ENCODE results near the gene CXXC1.

The CXXC1 gene

DNA sequence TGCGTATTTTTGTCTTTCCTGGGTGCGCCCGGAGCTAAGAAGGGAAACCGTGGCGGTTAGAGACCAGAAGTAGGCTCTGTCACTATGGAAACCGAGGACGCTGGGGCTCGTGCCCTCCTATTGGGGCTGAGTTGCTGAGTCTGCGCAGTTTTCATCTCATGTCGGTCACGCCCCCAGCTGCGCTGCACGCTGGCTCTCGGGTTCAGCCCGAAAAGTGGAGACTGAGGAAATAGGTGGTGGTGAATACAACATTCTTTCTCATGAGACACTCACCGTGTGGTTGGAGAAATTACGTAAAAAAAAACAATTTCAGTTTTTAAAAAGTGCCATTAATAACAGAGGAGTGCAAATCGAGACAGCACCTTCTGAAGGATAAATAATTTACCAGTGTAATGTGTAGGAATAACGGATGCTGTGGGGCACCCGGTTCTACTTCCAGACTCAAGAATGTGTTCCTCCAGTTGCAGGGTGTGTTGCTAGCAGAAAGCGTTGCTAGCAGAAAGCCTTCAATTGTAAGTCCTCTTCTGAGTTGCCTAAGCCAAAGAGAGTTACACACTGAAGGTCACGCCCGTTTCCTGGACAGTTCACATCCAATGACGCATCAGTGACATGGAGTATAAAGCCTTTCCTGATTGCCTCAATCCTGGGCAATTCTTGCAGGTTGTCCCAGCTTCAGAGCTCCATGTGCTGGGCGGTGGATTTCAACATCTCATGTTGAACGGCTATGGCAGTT lies 20.4 kb upstream of the CXXC1 start:
- H3K4me2 ChIP-seq = peak overlapping the region; percentile 89
- H3K27me3 ChIP-seq (ENCODE audit: insufficient read depth, low read depth) = no peaks in the 10 kb centered on the region
- TF ChIP-seq, protein P1, sequence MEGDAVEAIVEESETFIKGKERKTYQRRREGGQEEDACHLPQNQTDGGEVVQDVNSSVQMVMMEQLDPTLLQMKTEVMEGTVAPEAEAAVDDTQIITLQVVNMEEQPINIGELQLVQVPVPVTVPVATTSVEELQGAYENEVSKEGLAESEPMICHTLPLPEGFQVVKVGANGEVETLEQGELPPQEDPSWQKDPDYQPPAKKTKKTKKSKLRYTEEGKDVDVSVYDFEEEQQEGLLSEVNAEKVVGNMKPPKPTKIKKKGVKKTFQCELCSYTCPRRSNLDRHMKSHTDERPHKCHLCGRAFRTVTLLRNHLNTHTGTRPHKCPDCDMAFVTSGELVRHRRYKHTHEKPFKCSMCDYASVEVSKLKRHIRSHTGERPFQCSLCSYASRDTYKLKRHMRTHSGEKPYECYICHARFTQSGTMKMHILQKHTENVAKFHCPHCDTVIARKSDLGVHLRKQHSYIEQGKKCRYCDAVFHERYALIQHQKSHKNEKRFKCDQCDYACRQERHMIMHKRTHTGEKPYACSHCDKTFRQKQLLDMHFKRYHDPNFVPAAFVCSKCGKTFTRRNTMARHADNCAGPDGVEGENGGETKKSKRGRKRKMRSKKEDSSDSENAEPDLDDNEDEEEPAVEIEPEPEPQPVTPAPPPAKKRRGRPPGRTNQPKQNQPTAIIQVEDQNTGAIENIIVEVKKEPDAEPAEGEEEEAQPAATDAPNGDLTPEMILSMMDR (conservative IDR thresholded peaks at IDR 0.05; ENCODE audit: low read depth, low read length) = no peak
- H3K36me3 ChIP-seq (ENCODE audit: insufficient read depth) = no peaks in the 10 kb centered on the region
- H3K4me3 ChIP-seq (IDR thresholded peaks at IDR 0.05; ENCODE audit: insufficient read depth, low read depth, low read length) = peak overlapping the region; percentile 77
- no peak overlapping the region for H3K27ac ChIP-seq
- H4K20me1 ChIP-seq (ENCODE audit: insufficient read depth) = no peaks in the 10 kb centered on the region
- H3K4me1 ChIP-seq (ENCODE audit: low read depth, poor library complexity, severe bottlenecking) = peaks cover 16% of the 10 kb centered on the region
- peak overlapping the region; percentile 81 for H2AFZ ChIP-seq (ENCODE audit: low read depth)
- no peaks in the 10 kb centered on the region for H3K79me2 ChIP-seq (ENCODE audit: insufficient read depth, low read depth)
- peak overlapping the region; percentile 6; the same call in 1 of the 2 replicates for H3K9ac ChIP-seq

DNA sequence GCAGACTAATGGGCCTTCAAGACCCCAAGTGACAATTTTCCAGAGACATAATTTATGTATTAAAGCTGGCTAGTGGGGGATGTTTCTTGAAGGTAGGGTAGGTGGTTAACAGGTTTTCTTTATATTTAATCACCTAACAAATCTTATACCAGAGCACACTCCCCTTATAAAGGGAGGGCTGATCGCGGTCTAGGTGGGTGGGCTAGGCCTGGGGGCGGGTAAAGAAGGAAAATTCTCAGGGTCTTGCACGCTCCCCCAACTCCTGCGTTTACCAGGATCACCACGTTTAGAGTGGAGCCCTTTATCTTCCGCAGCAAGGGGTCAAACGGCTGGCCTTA lies 19.9 kb upstream of the CXXC1 start:
- Histone ChIP-seq H3K27me3 (ENCODE audit: insufficient read depth, low read depth) (no peaks in the 10 kb centered on the region), H3K36me3 (ENCODE audit: insufficient read depth) (no peaks in the 10 kb centered on the region), H3K9ac (peak overlapping the region; percentile 6; the same call in 1 of the 2 replicates), H2AFZ (ENCODE audit: low read depth) (peak overlapping the region; percentile 81), H3K27ac (no peak overlapping the region), H3K4me1 (ENCODE audit: low read depth, poor library complexity, severe bottlenecking) (peaks cover 16% of the 10 kb centered on the region), H3K4me3 (IDR thresholded peaks at IDR 0.05; ENCODE audit: insufficient read depth, low read depth, low read length) (peak overlapping the region; percentile 77), H3K4me2 (peak overlapping the region; percentile 89), H4K20me1 (ENCODE audit: insufficient read depth) (no peaks in the 10 kb centered on the region), H3K79me2 (ENCODE audit: insufficient read depth, low read depth) (no peaks in the 10 kb centered on the region)
- TF ChIP-seq, protein P1 (conservative IDR thresholded peaks at IDR 0.05; ENCODE audit: low read depth, low read length) = no peak

DNA sequence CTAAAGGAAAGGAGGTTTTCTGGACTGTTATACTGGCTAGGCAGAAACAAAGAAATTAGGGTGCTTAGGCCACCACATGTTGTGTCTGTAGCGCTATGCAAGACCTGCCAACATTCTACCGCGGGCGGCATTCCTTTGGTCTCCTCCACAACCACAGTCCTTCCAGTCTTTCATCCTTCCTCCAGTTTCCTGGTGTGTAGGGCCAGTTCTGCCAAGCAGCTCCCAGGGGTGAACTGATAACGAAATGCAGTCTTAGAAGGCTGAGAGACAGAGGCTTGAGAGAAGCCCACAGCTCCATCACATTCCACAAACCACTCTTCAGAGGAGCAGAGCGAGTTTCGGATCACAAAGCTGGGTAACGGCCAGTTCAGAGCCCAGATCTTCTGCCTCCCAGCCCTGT lies 19.5 kb upstream of the CXXC1 start:
- no peaks in the 10 kb centered on the region for H3K36me3 ChIP-seq (ENCODE audit: insufficient read depth)
- no peak overlapping the region for H3K4me3 ChIP-seq (IDR thresholded peaks at IDR 0.05; ENCODE audit: insufficient read depth, low read depth, low read length)
- TF ChIP-seq, protein P1 (conservative IDR thresholded peaks at IDR 0.05; ENCODE audit: low read depth, low read length) = no peak
- H3K4me1 ChIP-seq (ENCODE audit: low read depth, poor library complexity, severe bottlenecking) = peaks cover 16% of the 10 kb centered on the region
- H4K20me1 ChIP-seq (ENCODE audit: insufficient read depth) = no peaks in the 10 kb centered on the region
- H3K4me2 ChIP-seq = peak overlapping the region; percentile 89
- peak overlapping the region; percentile 81 for H2AFZ ChIP-seq (ENCODE audit: low read depth)
- H3K27ac ChIP-seq = no peak overlapping the region
- no peaks in the 10 kb centered on the region for H3K27me3 ChIP-seq (ENCODE audit: insufficient read depth, low read depth)
- no peaks in the 10 kb centered on the region for H3K79me2 ChIP-seq (ENCODE audit: insufficient read depth, low read depth)
- no peak overlapping the region for H3K9ac ChIP-seq

DNA sequence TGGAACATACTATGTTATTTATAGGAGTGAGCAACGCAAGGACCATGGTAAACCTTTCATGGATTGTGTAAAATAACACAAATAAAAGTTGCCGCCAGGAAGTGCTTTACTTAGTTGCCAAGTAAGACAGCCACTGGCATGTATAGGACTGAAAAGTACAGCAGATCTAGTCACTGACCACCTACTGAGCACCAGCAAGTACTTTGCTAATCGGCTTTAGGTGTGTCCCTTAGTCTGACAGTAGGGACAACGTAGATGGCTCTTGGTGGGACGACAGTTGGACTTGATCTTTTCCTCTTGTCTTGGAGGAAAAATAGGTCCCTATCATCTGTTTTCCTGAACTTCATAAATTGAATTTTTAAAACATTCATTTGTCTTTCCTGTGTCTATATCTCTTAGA lies 13.6 kb upstream of the CXXC1 start:
- no peak overlapping the region for H2AFZ ChIP-seq (ENCODE audit: low read depth)
- H3K27ac ChIP-seq = no peak overlapping the region
- H3K4me2 ChIP-seq = no peak overlapping the region
- H3K36me3 ChIP-seq (ENCODE audit: insufficient read depth) = no peaks in the 10 kb centered on the region
- H3K9ac ChIP-seq = no peak overlapping the region
- H3K4me3 ChIP-seq (IDR thresholded peaks at IDR 0.05; ENCODE audit: insufficient read depth, low read depth, low read length) = no peak overlapping the region
- peaks cover 5% of the 10 kb centered on the region for H3K4me1 ChIP-seq (ENCODE audit: low read depth, poor library complexity, severe bottlenecking)
- no peaks in the 10 kb centered on the region for H3K79me2 ChIP-seq (ENCODE audit: insufficient read depth, low read depth)
- no peaks in the 10 kb centered on the region for H4K20me1 ChIP-seq (ENCODE audit: insufficient read depth)
- TF ChIP-seq, protein P1 (conservative IDR thresholded peaks at IDR 0.05; ENCODE audit: low read depth, low read length) = no peak
- H3K27me3 ChIP-seq (ENCODE audit: insufficient read depth, low read depth) = no peaks in the 10 kb centered on the region

Measured in KMS-11 (cell line).